Mammary epithelial cell (primary cell): ENCODE measurements around the gene KCTD19.

Experiments used
- EZH2 ChIP-seq: IDR thresholded peaks from 2 replicates; pipeline ENCODE4 v1.6.1; 2012; ENCODE audit warnings: low read length, inconsistent platforms, borderline replicate concordance
- TF ChIP-seq, protein P1 (sequence below), 2 donors: IDR thresholded peaks in 1 of 2; conservative IDR thresholded peaks in 1 of 2; 2 replicates each; pipeline ENCODE4 v1.5.1; 2011 to 2012; ENCODE audit warnings: inconsistent platforms in 2 of 2, low read length in 2 of 2, mild to moderate bottlenecking in 2 of 2, control low read depth in 1 of 2, low read depth in 1 of 2; ENCODE audit not compliant: insufficient read depth in 1 of 2; ENCODE audit errors: extremely low read depth in 1 of 2

DNA sequence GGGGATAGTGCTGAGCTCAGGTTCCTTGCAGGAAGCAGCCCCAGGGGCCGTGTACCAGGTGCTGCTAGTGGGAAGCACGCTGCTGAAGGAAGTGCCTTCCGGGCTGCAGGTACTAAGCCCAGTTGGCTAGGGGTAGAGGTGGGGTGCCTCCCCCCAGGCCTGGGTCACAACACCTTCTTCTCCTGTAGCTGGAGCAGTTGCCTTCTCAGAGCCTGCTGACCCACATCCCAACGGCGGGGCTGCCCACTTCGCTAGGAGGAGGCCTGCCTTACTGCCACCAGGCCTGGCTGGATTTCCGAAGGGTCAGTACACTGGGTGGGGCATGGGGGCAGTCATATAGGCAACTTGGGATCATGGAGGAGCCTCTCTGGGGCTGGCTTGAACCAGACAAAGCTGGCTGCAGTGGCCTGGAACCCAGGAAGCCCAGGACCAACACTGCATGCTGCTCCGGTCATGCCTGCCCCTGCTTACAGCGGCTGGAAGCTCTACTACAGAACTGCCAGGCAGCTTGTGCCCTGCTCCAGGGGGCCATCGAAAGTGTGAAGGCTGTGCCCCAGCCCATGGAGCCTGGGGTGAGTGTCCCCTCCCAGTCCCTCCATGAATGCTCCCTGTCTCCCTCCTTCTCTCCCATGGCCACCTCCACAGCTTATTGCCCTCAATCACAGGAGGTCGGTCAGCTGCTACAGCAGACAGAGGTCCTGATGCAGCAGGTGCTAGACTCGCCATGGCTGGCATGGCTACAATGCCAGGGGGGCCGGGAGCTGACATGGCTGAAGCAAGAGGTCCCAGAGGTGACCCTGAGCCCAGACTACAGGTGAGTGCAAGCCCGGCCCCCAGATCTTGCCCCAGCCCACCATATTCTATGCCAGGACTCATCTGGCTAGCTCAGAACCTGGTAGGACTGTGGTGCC lies 44.8 kb downstream of the KCTD19 start:
- TF ChIP-seq, protein P1, sequence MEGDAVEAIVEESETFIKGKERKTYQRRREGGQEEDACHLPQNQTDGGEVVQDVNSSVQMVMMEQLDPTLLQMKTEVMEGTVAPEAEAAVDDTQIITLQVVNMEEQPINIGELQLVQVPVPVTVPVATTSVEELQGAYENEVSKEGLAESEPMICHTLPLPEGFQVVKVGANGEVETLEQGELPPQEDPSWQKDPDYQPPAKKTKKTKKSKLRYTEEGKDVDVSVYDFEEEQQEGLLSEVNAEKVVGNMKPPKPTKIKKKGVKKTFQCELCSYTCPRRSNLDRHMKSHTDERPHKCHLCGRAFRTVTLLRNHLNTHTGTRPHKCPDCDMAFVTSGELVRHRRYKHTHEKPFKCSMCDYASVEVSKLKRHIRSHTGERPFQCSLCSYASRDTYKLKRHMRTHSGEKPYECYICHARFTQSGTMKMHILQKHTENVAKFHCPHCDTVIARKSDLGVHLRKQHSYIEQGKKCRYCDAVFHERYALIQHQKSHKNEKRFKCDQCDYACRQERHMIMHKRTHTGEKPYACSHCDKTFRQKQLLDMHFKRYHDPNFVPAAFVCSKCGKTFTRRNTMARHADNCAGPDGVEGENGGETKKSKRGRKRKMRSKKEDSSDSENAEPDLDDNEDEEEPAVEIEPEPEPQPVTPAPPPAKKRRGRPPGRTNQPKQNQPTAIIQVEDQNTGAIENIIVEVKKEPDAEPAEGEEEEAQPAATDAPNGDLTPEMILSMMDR (conservative IDR thresholded peaks at IDR 0.05 in 1 of 2, IDR thresholded peaks at IDR 0.05 in 1 of 2; ENCODE audit: extremely low read depth in 1 of 2, insufficient read depth in 1 of 2, low read depth in 1 of 2, low read length in 2 of 2) = no peak
- no peak for TF ChIP-seq EZH2
